Skin of body (tissue), 2 donors: ENCODE measurements around the gene UBN2. TPM values are rescaled to one million over a fixed set of nuclear protein-coding genes. Genes with fewer than 3 reads are reported as not detected.

Experiments
- DNase-seq: peaks from one replicate; lab custom pipeline; 2025; lab: John Stamatoyannopoulos, UW
- total RNA-seq: library from RNA; depleted of rRNA; stranded (reverse); fragments of >200 nt; gene quantifications from one replicate; pipeline ENCODE4 v1.2.3, GENCODE V29; 2014

Gene UBN2
- total RNA-seq, 1 donor from 2014 or later = 13.7 TPM

- no peak for DNase-seq
Observed at GRCh38 chr7:139231513-139232376, 708 bp downstream of the UBN2 start.

GRCh38 chr7:139232377-139232717 is 1.3 kb downstream of the UBN2 start:
- no peak for DNase-seq

- DNase-seq = no peak
Observed at GRCh38 chr7:139232904-139233303, 1.9 kb downstream of the UBN2 start.

GRCh38 chr7:139241258-139241657 is 10.2 kb downstream of the UBN2 start:
- no peak for DNase-seq

- peak; percentile 34 for DNase-seq
Observed at GRCh38 chr7:139242741-139243281, 11.8 kb downstream of the UBN2 start.

GRCh38 chr7:139245401-139245800 is 14.4 kb downstream of the UBN2 start:
- no peak for DNase-seq

- no peak for DNase-seq
Observed at GRCh38 chr7:139246494-139246893, 15.5 kb downstream of the UBN2 start.

- no peak for DNase-seq
Observed at GRCh38 chr7:139246905-139247304, 15.9 kb downstream of the UBN2 start.

GRCh38 chr7:139249179-139249810 is 18.3 kb downstream of the UBN2 start:
- no peak for DNase-seq

GRCh38 chr7:139252451-139252850 is 21.4 kb downstream of the UBN2 start:
- no peak for DNase-seq

- DNase-seq = no peak
Observed at GRCh38 chr7:139254281-139254680, 23.2 kb downstream of the UBN2 start.

GRCh38 chr7:139254728-139255127 is 23.7 kb downstream of the UBN2 start:
- no peak for DNase-seq

- DNase-seq = no peak
Observed at GRCh38 chr7:139255290-139255689, 24.3 kb downstream of the UBN2 start.

- no peak for DNase-seq
Observed at GRCh38 chr7:139259142-139259541, 28.1 kb downstream of the UBN2 start.

GRCh38 chr7:139264220-139264619 is 33.2 kb downstream of the UBN2 start:
- no peak for DNase-seq

GRCh38 chr7:139265673-139266072 is 34.6 kb downstream of the UBN2 start:
- DNase-seq = no peak

GRCh38 chr7:139271718-139272628 is 40.9 kb downstream of the UBN2 start:
- no peak for DNase-seq

GRCh38 chr7:139284252-139284896 is 53.3 kb downstream of the UBN2 start:
- no peak for DNase-seq

GRCh38 chr7:139286144-139286543 is 55.1 kb downstream of the UBN2 start:
- DNase-seq = no peak

GRCh38 chr7:139292821-139293220 is 61.8 kb downstream of the UBN2 start:
- no peak for DNase-seq

GRCh38 chr7:139293534-139293933 is 62.5 kb downstream of the UBN2 start:
- DNase-seq = no peak
